RWPE1 (cell line): ENCODE results near the gene MINK1.

Source experiments
- CTCF ChIA-PET: fragments of 350-600 bp; sonication (Branson Sonifier 250); formaldehyde crosslinking; extraction: SDS; loops from one replicate; lab custom pipeline; 2021; lab: Yijun Ruan, JAX
- POLR2A ChIA-PET: fragments of 400-600 bp; formaldehyde crosslinking; extraction: SDS; loops from one replicate; lab custom pipeline; 2020; ENCODE audit warnings: antibody characterized with exemption; ENCODE audit not compliant: low non-redundant PET; lab: Yijun Ruan, JAX
- DNase-seq: peaks from one replicate; pipeline ENCODE4 v3.0.0; 2012; ENCODE audit warnings: low spot score
- H3K27ac ChIP-seq: fragments of 450-650 bp; 2 replicates; pipeline ENCODE4 v1.5.1; 2017
- TF ChIP-seq, protein P1 (sequence below): fragments of 450-650 bp; conservative IDR thresholded peaks from 2 replicates; pipeline ENCODE4 v1.5.1; 2017; ENCODE audit warnings: low read depth, mild to moderate bottlenecking

MINK1 gene

DNA sequence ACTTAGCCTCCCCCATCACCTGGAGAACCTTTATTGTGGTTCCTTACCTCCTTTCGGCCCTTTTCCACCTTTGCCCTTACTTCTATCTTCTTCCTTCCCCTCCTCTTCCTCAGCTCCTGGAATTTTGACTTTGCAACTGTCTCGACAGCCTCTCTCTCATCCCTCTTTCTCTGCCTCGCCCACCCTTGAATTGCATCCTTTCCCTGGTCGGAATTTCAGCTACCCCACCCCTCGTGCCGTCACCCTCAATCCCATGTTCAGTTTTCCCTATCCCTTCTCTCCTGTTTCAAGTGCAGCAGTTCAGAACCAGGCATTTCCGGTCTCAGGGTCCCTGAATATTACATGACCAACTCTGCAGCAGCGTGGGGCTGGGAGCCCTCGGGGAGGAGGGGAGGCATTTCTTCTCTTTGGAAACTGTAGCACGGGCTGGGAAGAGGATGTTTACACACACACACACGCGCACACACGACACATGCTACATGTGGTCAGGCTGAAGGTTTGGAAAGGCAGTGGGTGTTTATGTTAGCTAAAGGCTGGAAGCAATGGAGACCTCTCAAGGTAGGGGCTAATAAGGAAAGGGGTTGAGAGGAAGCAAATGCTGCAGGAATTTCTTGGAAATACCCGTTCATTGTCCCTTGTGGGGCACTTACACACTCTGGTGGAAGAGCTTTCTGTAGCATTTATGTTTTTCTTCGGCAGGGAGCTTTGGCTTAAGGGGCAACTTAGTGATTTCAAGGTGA is 971 bp downstream of the MINK1 start:
- TF ChIP-seq, protein P1, sequence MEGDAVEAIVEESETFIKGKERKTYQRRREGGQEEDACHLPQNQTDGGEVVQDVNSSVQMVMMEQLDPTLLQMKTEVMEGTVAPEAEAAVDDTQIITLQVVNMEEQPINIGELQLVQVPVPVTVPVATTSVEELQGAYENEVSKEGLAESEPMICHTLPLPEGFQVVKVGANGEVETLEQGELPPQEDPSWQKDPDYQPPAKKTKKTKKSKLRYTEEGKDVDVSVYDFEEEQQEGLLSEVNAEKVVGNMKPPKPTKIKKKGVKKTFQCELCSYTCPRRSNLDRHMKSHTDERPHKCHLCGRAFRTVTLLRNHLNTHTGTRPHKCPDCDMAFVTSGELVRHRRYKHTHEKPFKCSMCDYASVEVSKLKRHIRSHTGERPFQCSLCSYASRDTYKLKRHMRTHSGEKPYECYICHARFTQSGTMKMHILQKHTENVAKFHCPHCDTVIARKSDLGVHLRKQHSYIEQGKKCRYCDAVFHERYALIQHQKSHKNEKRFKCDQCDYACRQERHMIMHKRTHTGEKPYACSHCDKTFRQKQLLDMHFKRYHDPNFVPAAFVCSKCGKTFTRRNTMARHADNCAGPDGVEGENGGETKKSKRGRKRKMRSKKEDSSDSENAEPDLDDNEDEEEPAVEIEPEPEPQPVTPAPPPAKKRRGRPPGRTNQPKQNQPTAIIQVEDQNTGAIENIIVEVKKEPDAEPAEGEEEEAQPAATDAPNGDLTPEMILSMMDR = no peak
- ChIA-PET POLR2A (interaction anchor here (0.6 kb wide), 1 partner anchor 133 kb away, joined by 3 read pairs; no protein-coding TSS in a partner anchor), CTCF (interaction anchor here (0.6 to 0.7 kb wide), 2 partner anchors 69 to 166 kb away, joined by 3 to 4 read pairs; partner anchors contain the start of gene CHRNE)
- peak overlapping the region; percentile 92 for H3K27ac ChIP-seq
- DNase-seq = no peak

DNA sequence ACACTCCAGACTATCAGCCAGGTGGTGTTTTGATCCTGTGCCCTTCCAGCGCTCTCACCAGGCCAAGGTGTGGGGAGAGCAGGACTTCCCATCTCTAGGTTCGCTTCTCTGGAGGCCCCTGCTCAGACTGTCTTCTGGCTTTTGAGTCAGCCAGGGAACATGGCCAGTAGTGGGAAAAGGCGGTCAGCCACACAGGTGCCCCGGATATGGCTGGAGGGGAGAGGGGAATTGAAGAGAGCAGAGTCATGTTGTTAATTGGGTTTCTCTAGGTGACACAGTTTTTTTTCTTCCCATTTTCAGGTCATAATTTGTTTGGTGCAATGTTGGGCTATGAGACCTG is 1.5 kb downstream of the MINK1 start:
- CTCF ChIA-PET = interaction anchor here (0.6 to 0.7 kb wide), 2 partner anchors 68 to 166 kb away, joined by 3 to 4 read pairs; partner anchors contain the start of gene CHRNE
- H3K27ac ChIP-seq = peak overlapping the region; percentile 92

DNA sequence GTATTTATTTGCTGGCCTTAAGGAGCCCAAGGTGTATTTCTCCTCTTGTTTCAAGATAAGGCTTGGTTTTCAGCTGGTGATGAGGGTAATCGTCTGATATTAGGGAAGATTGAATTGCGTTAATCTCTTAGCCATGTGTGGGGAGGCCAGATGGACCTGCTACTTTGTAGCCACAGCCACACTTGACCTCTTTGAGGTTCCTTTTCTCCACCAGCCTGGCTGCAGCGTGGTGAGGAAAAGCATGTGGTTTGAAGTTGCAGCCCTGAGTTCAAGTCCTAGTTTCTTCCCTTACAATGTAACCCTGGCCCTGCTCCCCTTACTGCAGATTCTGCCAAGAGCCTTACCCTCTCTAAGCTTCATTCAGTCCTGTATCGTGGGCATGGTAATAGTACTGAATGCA is 3.1 kb downstream of the MINK1 start:
- TF ChIP-seq, protein P1 = no peak
- no peak for DNase-seq
- H3K27ac ChIP-seq = peak overlapping the region; percentile 92
- POLR2A ChIA-PET = no interaction called here
- CTCF ChIA-PET = interaction anchor here (0.7 kb wide), 1 partner anchor 27 kb away, joined by 4 read pairs; no protein-coding TSS in a partner anchor

More for the DNA sequence above, 1.5 kb downstream of the MINK1 start:
- DNase-seq = no peak
- POLR2A ChIA-PET = no interaction called here
- TF ChIP-seq, protein P1 = no peak

DNA sequence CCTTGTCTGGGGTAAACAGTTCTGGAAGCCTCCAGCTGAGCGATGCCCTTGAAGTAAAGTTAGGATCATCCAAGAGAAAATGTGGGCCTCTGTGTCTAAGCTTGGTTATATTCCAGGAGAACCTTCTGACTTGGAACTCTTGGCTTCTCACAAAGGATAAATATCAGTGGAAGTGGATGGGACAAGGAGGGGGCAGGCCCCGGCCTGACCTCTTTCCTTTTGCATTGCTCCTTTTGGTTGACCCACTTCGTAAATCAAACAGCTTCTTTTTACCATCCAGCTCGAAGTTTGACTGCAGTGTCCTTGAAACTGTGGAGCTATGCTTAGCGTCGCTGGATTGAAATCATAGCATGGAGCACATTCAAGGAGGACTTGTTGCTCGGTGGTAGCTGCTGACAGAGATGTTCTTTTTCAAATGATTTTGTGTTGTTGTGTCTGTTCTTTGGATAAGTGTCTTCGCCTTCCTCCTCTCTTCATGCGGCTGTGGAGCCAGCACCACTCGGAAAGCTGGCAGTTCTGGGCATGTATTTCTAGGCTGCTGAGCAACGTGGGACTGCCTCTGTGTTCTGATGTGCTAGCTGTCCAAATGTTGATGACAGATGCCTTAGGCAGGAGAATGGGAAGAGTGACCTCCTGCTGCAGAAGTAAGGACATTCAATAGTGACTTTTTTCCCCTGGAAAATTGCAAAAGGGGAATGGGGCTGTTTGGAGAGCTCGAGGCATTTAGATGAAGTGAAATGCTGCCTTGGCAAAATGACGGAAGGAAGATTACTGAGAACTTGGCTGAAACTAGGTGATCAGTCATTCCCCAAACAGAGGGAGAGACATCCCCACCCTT is 4.5 kb downstream of the MINK1 start:
- no peak overlapping the region for H3K27ac ChIP-seq
- CTCF ChIA-PET = interaction anchor here (0.6 to 1.3 kb wide), 3 partner anchors 45 to 51 kb away, joined by 3 read pairs; partner anchors contain the start of gene GLTPD2
- DNase-seq = no peak
- POLR2A ChIA-PET = interaction anchor here (0.6 kb wide), 1 partner anchor 609 kb away, joined by 3 read pairs; no protein-coding TSS in a partner anchor
- TF ChIP-seq, protein P1 = no peak

DNA sequence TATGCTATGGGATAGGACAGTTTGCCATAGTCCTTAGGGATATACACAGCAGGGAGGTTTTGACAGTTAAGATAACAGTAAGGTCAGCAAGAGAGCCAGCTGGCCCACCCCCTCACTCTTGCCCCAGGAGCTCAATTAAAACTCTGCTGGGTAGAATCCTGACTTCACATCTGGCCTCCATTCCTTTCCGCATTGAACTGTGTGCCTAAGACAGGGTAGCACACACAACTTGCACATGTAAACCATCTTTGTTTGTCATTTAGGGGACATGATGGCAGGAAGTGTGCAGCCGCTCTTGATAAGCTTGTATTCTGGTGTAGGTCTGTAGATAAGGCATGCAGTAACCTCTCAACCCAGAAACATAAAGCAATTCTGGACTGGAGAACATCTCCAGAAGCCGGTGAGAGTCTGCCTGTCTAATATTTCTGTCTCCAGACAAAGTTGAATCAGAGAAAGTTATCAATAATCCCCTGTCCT is 5.2 kb downstream of the MINK1 start:
- no peak for DNase-seq
- TF ChIP-seq, protein P1 = no peak
- H3K27ac ChIP-seq = no peak overlapping the region
- CTCF ChIA-PET = interaction anchor here (0.6 to 1.1 kb wide), 2 partner anchors 44 to 51 kb away, joined by 3 read pairs; no protein-coding TSS in a partner anchor
- POLR2A ChIA-PET = no interaction called here

DNA sequence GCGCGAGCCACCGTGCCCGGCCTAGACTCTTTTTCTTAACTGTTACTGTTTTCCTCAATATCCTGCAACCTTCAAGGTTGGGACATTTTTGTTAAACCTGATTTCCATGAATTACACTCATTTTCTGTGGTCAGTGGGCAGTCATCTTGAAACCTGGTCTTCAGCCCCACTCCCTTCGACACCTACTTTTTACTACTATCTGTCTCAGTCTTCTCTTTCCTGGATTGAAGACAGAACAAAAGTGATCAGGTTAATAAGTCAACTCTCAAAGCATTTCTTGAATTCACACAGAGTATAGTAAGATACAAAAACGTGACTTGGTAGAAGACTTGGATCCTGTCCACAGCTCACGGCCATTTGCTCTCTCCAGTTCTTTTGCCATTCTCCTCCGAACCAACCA is 6.1 kb downstream of the MINK1 start:
- TF ChIP-seq, protein P1 = no peak
- 0 out of 2 replicates have a peak overlapping the region, but pooled peaks have one; percentile 13 for H3K27ac ChIP-seq
- no peak for DNase-seq
- CTCF ChIA-PET = no interaction called here
- POLR2A ChIA-PET = interaction anchor here (1.0 kb wide), 1 partner anchor 10 kb away, joined by 3 read pairs; no protein-coding TSS in a partner anchor
